WTC11 (cell line): ENCODE results near the gene GATA6. TPM values are rescaled to one million over a fixed set of nuclear protein-coding genes. Genes with fewer than 3 reads are reported as not detected.

Source experiments
- ATAC-seq: fragments of 200-7000 bp; cut with Tn5 transposase; 2 replicates; pipeline ENCODE4 v1.10.0; 2021; ENCODE audit warnings: mild to moderate bottlenecking, moderate library complexity
- CTCF ChIA-PET: fragments of 300-600 bp; sonication (Branson Sonifier 250); formaldehyde crosslinking; loops from one replicate; lab custom pipeline; 2021; ENCODE audit warnings: antibody characterized with exemption; lab: Charles Lee
- POLR2A ChIA-PET: fragments of 350-600 bp; sonication (Branson Sonifier 250); formaldehyde crosslinking; loops from one replicate; lab custom pipeline; 2021; ENCODE audit warnings: antibody characterized with exemption; lab: Charles Lee
- DNase-seq: peaks from one replicate; pipeline ENCODE4 v3.0.0; 2021; ENCODE audit warnings: low spot score
- H3K27ac Mint-ChIP-seq: 2 replicates; pipeline ENCODE4 v1.8.0; 2021; ENCODE audit warnings: mixed read lengths
- H3K27me3 Mint-ChIP-seq: 2 replicates; pipeline ENCODE4 v1.8.0; 2021; ENCODE audit warnings: low read depth, mild to moderate bottlenecking, moderate library complexity, mixed read lengths
- H3K36me3 Mint-ChIP-seq: 2 replicates; pipeline ENCODE4 v1.8.0; 2021; ENCODE audit warnings: mixed read lengths
- H3K4me1 Mint-ChIP-seq: 2 replicates; pipeline ENCODE4 v1.8.0; 2022; ENCODE audit warnings: mixed read lengths
- H3K4me3 Mint-ChIP-seq: 2 replicates; pipeline ENCODE4 v1.8.0; 2021; ENCODE audit warnings: mild to moderate bottlenecking, moderate library complexity, mixed read lengths
- H3K9me3 Mint-ChIP-seq: 2 replicates; pipeline ENCODE4 v1.8.0; 2021; ENCODE audit warnings: mixed read lengths
- CBFB ChIP-seq: sonication (generic); formaldehyde crosslinking; IDR thresholded peaks from 2 replicates; pipeline ENCODE4 v1.8.1; 2022; ENCODE audit warnings: mild to moderate bottlenecking, low read depth, missing genetic modification reagents
- CREB1 ChIP-seq: sonication (generic); formaldehyde crosslinking; IDR thresholded peaks from 2 replicates; pipeline ENCODE4 v1.8.0; 2023; ENCODE audit warnings: mild to moderate bottlenecking, missing genetic modification reagents
- CREM ChIP-seq: sonication (generic); formaldehyde crosslinking; IDR thresholded peaks from 2 replicates; pipeline ENCODE4 v1.8.1; 2022; ENCODE audit warnings: mild to moderate bottlenecking, missing genetic modification reagents, moderate library complexity
- CTCF ChIP-seq: fragments of 200-600 bp; IDR thresholded peaks from 2 replicates; pipeline ENCODE4 v1.8.0; 2022; ENCODE audit warnings: antibody characterized with exemption
- FOXJ3 ChIP-seq: sonication (generic); formaldehyde crosslinking; IDR thresholded peaks from 2 replicates; pipeline ENCODE4 v1.9.0; 2021; ENCODE audit warnings: missing genetic modification reagents, mild to moderate bottlenecking, borderline replicate concordance
- GABPB1 ChIP-seq: sonication (generic); formaldehyde crosslinking; IDR thresholded peaks from 2 replicates; pipeline ENCODE4 v1.8.1; 2023; ENCODE audit warnings: mild to moderate bottlenecking, missing genetic modification reagents
- HMGA2 ChIP-seq: fragments of 250-450 bp; sonication (Bioruptor Pico); IDR thresholded peaks from 2 replicates; pipeline ENCODE4 v1.4.0; 2021; ENCODE audit warnings: mild to moderate bottlenecking, moderate library complexity
- NFYB ChIP-seq: sonication (generic); formaldehyde crosslinking; conservative IDR thresholded peaks from 2 replicates; pipeline ENCODE4 v1.8.0; 2022; ENCODE audit warnings: low read depth, missing genetic modification reagents
- NR3C1 ChIP-seq: sonication (generic); formaldehyde crosslinking; conservative IDR thresholded peaks from 2 replicates; pipeline ENCODE4 v1.8.1; 2023; ENCODE audit warnings: low read depth, mild to moderate bottlenecking, missing genetic modification reagents
- RELA ChIP-seq: sonication (generic); formaldehyde crosslinking; IDR thresholded peaks from 2 replicates; pipeline ENCODE4 v1.8.1; 2022; ENCODE audit warnings: missing genetic modification reagents, mild to moderate bottlenecking, borderline replicate concordance
- SMAD4 ChIP-seq: sonication (generic); formaldehyde crosslinking; IDR thresholded peaks from 2 replicates; pipeline ENCODE4 v1.8.0; 2022; ENCODE audit warnings: mild to moderate bottlenecking, missing genetic modification reagents
- SP1 ChIP-seq: sonication (generic); formaldehyde crosslinking; conservative IDR thresholded peaks from 2 replicates; pipeline ENCODE4 v1.8.1; 2022; ENCODE audit warnings: missing genetic modification reagents
- USF1 ChIP-seq: sonication (generic); formaldehyde crosslinking; IDR thresholded peaks from 2 replicates; pipeline ENCODE4 v1.8.0; 2022; ENCODE audit warnings: mild to moderate bottlenecking, missing genetic modification reagents
- ZMAT4 ChIP-seq: fragments of 250-450 bp; sonication (Bioruptor Pico); IDR thresholded peaks from 2 replicates; pipeline ENCODE4 v1.9.0; 2021; ENCODE audit warnings: mild to moderate bottlenecking
- ZNF138 ChIP-seq: sonication (generic); formaldehyde crosslinking; conservative IDR thresholded peaks from 2 replicates; pipeline ENCODE4 v1.8.1; 2022; ENCODE audit warnings: mild to moderate bottlenecking, moderate library complexity, missing genetic modification reagents
- ZNF281 ChIP-seq: sonication (generic); formaldehyde crosslinking; IDR thresholded peaks from 2 replicates; pipeline ENCODE4 v1.8.0; 2023; ENCODE audit warnings: mild to moderate bottlenecking, missing genetic modification reagents
- ZNF425 ChIP-seq: fragments of 250-450 bp; sonication (Bioruptor Pico); conservative IDR thresholded peaks from 2 replicates; pipeline ENCODE4 v1.9.0; 2021; ENCODE audit warnings: mild to moderate bottlenecking
- ZNF512 ChIP-seq: sonication (generic); formaldehyde crosslinking; IDR thresholded peaks from 2 replicates; pipeline ENCODE4 v1.8.1; 2022; ENCODE audit warnings: missing genetic modification reagents, borderline replicate concordance
- ZNF532 ChIP-seq: fragments of 250-450 bp; sonication (Bioruptor Pico); IDR thresholded peaks from 2 replicates; pipeline ENCODE4 v1.9.0; 2021; ENCODE audit warnings: mild to moderate bottlenecking, borderline replicate concordance
- ZNF671 ChIP-seq: fragments of 250-450 bp; sonication (Bioruptor Pico); IDR thresholded peaks from 2 replicates; pipeline ENCODE4 v1.8.0; 2021; ENCODE audit warnings: mild to moderate bottlenecking
- total RNA-seq: library from RNA; stranded (reverse); gene quantifications from 3 replicates; pipeline ENCODE4 v1.2.3, GENCODE V29; 2021

Gene GATA6
- total RNA-seq, 1 experiment from 2014 or later: 0.15 TPM

- Mint-ChIP-seq H3K27me3 (no peaks in the 10 kb centered on the region; the same call in 1 of the 2 replicates), H3K27ac (no peak overlapping the region), H3K9me3 (no peaks in the 10 kb centered on the region), H3K36me3 (no peaks in the 10 kb centered on the region), H3K4me3 (no peak overlapping the region), H3K4me1 (peaks cover 5% of the 10 kb centered on the region; the same call in 1 of the 2 replicates)
- no peak for TF ChIP-seq ZNF512 (CRISPR knock-in tag)
- no peak for TF ChIP-seq CBFB (CRISPR knock-in tag)
- TF ChIP-seq ZNF281 (CRISPR knock-in tag): no peak
- no peak for TF ChIP-seq NFYB (CRISPR knock-in tag)
- no peak for TF ChIP-seq NR3C1 (CRISPR knock-in tag)
- no peak for TF ChIP-seq CTCF
- no peak for TF ChIP-seq CREB1 (CRISPR knock-in tag)
- TF ChIP-seq ZNF532 (CRISPR knock-in tag): no peak
- no peak for TF ChIP-seq FOXJ3
- no peak for TF ChIP-seq ZNF425 (CRISPR knock-in tag)
- TF ChIP-seq USF1 (CRISPR knock-in tag): no peak
- TF ChIP-seq HMGA2: no peak
- no peak for TF ChIP-seq SP1 (CRISPR knock-in tag)
- no peak for TF ChIP-seq SMAD4
- no peak for TF ChIP-seq ZNF671 (CRISPR knock-in tag)
- TF ChIP-seq ZMAT4 (CRISPR knock-in tag): no peak
- no peak for TF ChIP-seq RELA
- TF ChIP-seq ZNF138: no peak
- no peak for TF ChIP-seq GABPB1 (CRISPR knock-in tag)
- TF ChIP-seq CREM: no peak
- ATAC-seq: no peak
- ChIA-PET POLR2A (no interaction called here), CTCF (no interaction called here)
- no peak for DNase-seq
These were observed 81.2 kb downstream of the GATA6 start for GRCh38 chr18:22250591-22250996.
